H1 (cell line): ENCODE measurements around the gene GPR143. TPM values are rescaled to one million over a fixed set of nuclear protein-coding genes. Genes with fewer than 3 reads are reported as not detected.

Experiments used
- CTCF ChIA-PET: fragments of 300-600 bp; sonication (Branson Sonifier 250); formaldehyde crosslinking; loops from one replicate; lab custom pipeline; 2021; ENCODE audit not compliant: partially characterized antibody; lab: Charles Lee
- POLR2A ChIA-PET: fragments of 300-600 bp; sonication (Branson Sonifier 250); formaldehyde crosslinking; loops from one replicate; lab custom pipeline; 2021; ENCODE audit warnings: inconsistent platforms; ENCODE audit not compliant: partially characterized antibody; lab: Charles Lee
- DNase-seq, 2 experiments: peaks; one replicate each; pipeline versions ENCODE4 v3.0.0 to v3.0.0-alpha.2; 2010 to 2022; ENCODE audit warnings: low spot score in 2 of 2, low read depth in 1 of 2, mixed read lengths in 1 of 2
- FAIRE-seq: peaks from 2 replicates; lab custom pipeline; 2011; peaks lifted over from hg19 to GRCh38; lab: Jason Lieb, UNC
- H2AFZ ChIP-seq: 2 replicates; pipeline ENCODE4 v1.8.1; 2012; ENCODE audit warnings: low read length, inconsistent platforms
- H2AK5ac ChIP-seq: 2 replicates; pipeline ENCODE4 v1.6.1; 2013; ENCODE audit warnings: low read depth, low read length
- H2BK120ac ChIP-seq: replicated peaks from 2 replicates; pipeline ENCODE3; 2013; ENCODE audit warnings: low read depth, low read length, inconsistent platforms
- H2BK12ac ChIP-seq: 2 replicates; pipeline ENCODE4 v1.6.1; 2013; ENCODE audit warnings: low read depth, low read length
- H2BK15ac ChIP-seq: 2 replicates; pipeline ENCODE4 v1.6.1; 2013; ENCODE audit warnings: low read length
- H2BK20ac ChIP-seq: 2 replicates; pipeline ENCODE4 v1.6.1; 2013; ENCODE audit warnings: low read length
- H2BK5ac ChIP-seq: 2 replicates; pipeline ENCODE4 v1.6.1; 2013; ENCODE audit warnings: low read depth, low read length
- H3K14ac ChIP-seq: 2 replicates; pipeline ENCODE4 v1.6.1; 2013; ENCODE audit warnings: inconsistent platforms; ENCODE audit not compliant: insufficient read length
- H3K18ac ChIP-seq: 2 replicates; pipeline ENCODE4 v1.6.1; 2013; ENCODE audit warnings: low read length; ENCODE audit errors: extremely low read depth
- H3K23ac ChIP-seq: 2 replicates; pipeline ENCODE4 v1.6.1; 2013; ENCODE audit warnings: inconsistent platforms; ENCODE audit not compliant: insufficient read length
- H3K23me2 ChIP-seq: 2 replicates; pipeline ENCODE4 v1.6.1; 2013; ENCODE audit warnings: low read depth, low read length
- H3K27ac ChIP-seq: 2 replicates; pipeline ENCODE4 v1.6.1; 2011; ENCODE audit warnings: low read depth, low read length, inconsistent platforms
- H3K27me3 ChIP-seq, 4 experiments: replicated peaks in 1 of 4; 1 replicate in 1 of 4; 2 replicates in 3 of 4; pipeline versions ENCODE4 v1.6.1 to v1.8.1; 2011 to 2013; ENCODE audit warnings: low read length in 3 of 4, mild to moderate bottlenecking in 3 of 4, inconsistent platforms in 2 of 4, mixed read lengths in 2 of 4, moderate library complexity in 1 of 4; ENCODE audit not compliant: control insufficient read depth in 3 of 4, insufficient read depth in 3 of 4; ENCODE audit errors: extremely low read depth in 1 of 4
- H3K36me3 ChIP-seq, 4 experiments: 2 replicates each; pipeline versions ENCODE4 v1.6.1 to v1.8.1; 2011 to 2013; ENCODE audit warnings: mild to moderate bottlenecking in 4 of 4, low read length in 3 of 4, moderate library complexity in 2 of 4, control low read depth in 1 of 4, inconsistent platforms in 1 of 4; ENCODE audit not compliant: insufficient read depth in 4 of 4, control insufficient read depth in 2 of 4
- H3K4ac ChIP-seq: replicated peaks from 2 replicates; pipeline ENCODE3; 2013; ENCODE audit warnings: low read length, low read depth, mixed read lengths, inconsistent platforms; ENCODE audit not compliant: insufficient read length
- H3K4me1 ChIP-seq, 4 experiments: replicated peaks in 1 of 4; 1 replicate in 1 of 4; 2 replicates in 3 of 4; pipeline versions ENCODE4 v1.6.1 to v1.8.1; 2011 to 2013; ENCODE audit warnings: low read length in 3 of 4, inconsistent platforms in 2 of 4, mixed read lengths in 1 of 4; ENCODE audit not compliant: insufficient read depth in 4 of 4, control insufficient read depth in 3 of 4
- H3K4me2 ChIP-seq, 2 experiments: 2 replicates each; pipeline versions ENCODE4 v1.6.1 to v1.8.1; 2011 to 2013; ENCODE audit warnings: low read depth in 2 of 2, low read length in 2 of 2, control low read depth in 1 of 2, inconsistent platforms in 1 of 2, mild to moderate bottlenecking in 1 of 2; ENCODE audit not compliant: insufficient read depth in 1 of 2
- H3K4me3 ChIP-seq, 4 experiments: fragments of 200-600, 300-600 bp in 1 of 4; sonication (generic), shearing (Covaris generic), sonication (Bioruptor Twin) in 1 of 4; 2 replicates each; pipeline versions ENCODE4 v1.5.1 to v1.8.1; 2011 to 2016; ENCODE audit warnings: low read length in 4 of 4, low read depth in 3 of 4, control low read depth in 2 of 4, inconsistent platforms in 2 of 4, mild to moderate bottlenecking in 2 of 4, mixed read lengths in 1 of 4, moderate library complexity in 1 of 4; ENCODE audit not compliant: insufficient read depth in 2 of 4; ENCODE audit errors: extremely low read depth in 1 of 4
- H3K56ac ChIP-seq: replicated peaks from 2 replicates; pipeline ENCODE3; 2013; ENCODE audit warnings: low read depth, mild to moderate bottlenecking, mixed read lengths, low read length, inconsistent platforms; ENCODE audit not compliant: insufficient read length
- H3K79me1 ChIP-seq: 2 replicates; pipeline ENCODE4 v1.6.1; 2013; ENCODE audit warnings: low read depth, low read length, control low read depth
- H3K79me2 ChIP-seq, 2 experiments: 2 replicates each; pipeline versions ENCODE4 v1.6.1 to v1.8.1; 2012 to 2013; ENCODE audit warnings: low read length in 2 of 2, mild to moderate bottlenecking in 2 of 2, inconsistent platforms in 1 of 2; ENCODE audit not compliant: insufficient read depth in 2 of 2, control insufficient read depth in 1 of 2
- H3K9ac ChIP-seq, 4 experiments: replicated peaks in 1 of 4; 1 replicate in 1 of 4; 2 replicates in 3 of 4; pipeline versions ENCODE4 v1.6.1 to v1.8.1; 2011 to 2013; ENCODE audit warnings: low read depth in 3 of 4, low read length in 3 of 4, control low read depth in 2 of 4, mild to moderate bottlenecking in 2 of 4, moderate library complexity in 2 of 4, inconsistent platforms in 1 of 4; ENCODE audit errors: extremely low read depth in 1 of 4
- H3K9me3 ChIP-seq, 2 experiments: 2 replicates each; pipeline versions ENCODE4 v1.6.1 to v1.8.1; 2012 to 2013; ENCODE audit warnings: mild to moderate bottlenecking in 2 of 2, moderate library complexity in 2 of 2, control low read depth in 1 of 2, inconsistent platforms in 1 of 2, low read depth in 1 of 2, low read length in 1 of 2, mixed read lengths in 1 of 2; ENCODE audit not compliant: insufficient read depth in 2 of 2
- H4K20me1 ChIP-seq, 2 experiments: replicated peaks in 1 of 2; 2 replicates each; pipeline versions ENCODE3 to v1.8.1; 2011 to 2013; ENCODE audit warnings: inconsistent platforms in 2 of 2, low read length in 2 of 2, mild to moderate bottlenecking in 1 of 2; ENCODE audit not compliant: insufficient read depth in 2 of 2, control insufficient read depth in 1 of 2
- H4K5ac ChIP-seq: 2 replicates; pipeline ENCODE4 v1.6.1; 2013; ENCODE audit warnings: low read length, low read depth, mixed read lengths, inconsistent platforms; ENCODE audit not compliant: insufficient read length
- H4K8ac ChIP-seq: 2 replicates; pipeline ENCODE4 v1.8.0; 2013; ENCODE audit warnings: mild to moderate bottlenecking, moderate library complexity, low read length, inconsistent platforms; ENCODE audit not compliant: insufficient read depth; ENCODE audit errors: extremely low read depth
- H4K91ac ChIP-seq: replicated peaks from 2 replicates; pipeline ENCODE3; 2013; ENCODE audit warnings: low read length, mixed read lengths, inconsistent platforms; ENCODE audit not compliant: insufficient read length
- ATF2 ChIP-seq: IDR thresholded peaks from 2 replicates; pipeline ENCODE4 v1.6.1; 2012; ENCODE audit warnings: low read length, inconsistent platforms
- ATF3 ChIP-seq: IDR thresholded peaks from 2 replicates; pipeline ENCODE4 v1.6.1; 2011; ENCODE audit warnings: low read depth, mild to moderate bottlenecking, low read length; ENCODE audit not compliant: insufficient read depth
- KDM4A ChIP-seq: IDR thresholded peaks from one replicate; pipeline ENCODE4 v1.7.1; 2012; ENCODE audit warnings: low read depth, mild to moderate bottlenecking, moderate library complexity, low read length, inconsistent platforms; ENCODE audit not compliant: severe bottlenecking
- MAFK ChIP-seq: IDR thresholded peaks from 2 replicates; pipeline ENCODE4 v1.6.1; 2012; ENCODE audit warnings: low read depth, mild to moderate bottlenecking, improper control_type of control experiment, low read length
- NRF1 ChIP-seq: IDR thresholded peaks from 2 replicates; pipeline ENCODE4 v1.6.1; 2011; ENCODE audit warnings: mild to moderate bottlenecking, low read depth, low read length, improper control_type of control experiment
- POLR2A ChIP-seq, 2 experiments: IDR thresholded peaks; 1 replicate in 1 of 2; 2 replicates in 1 of 2; pipeline ENCODE4 v1.6.1; 2011; ENCODE audit warnings: low read depth in 2 of 2, low read length in 2 of 2, mild to moderate bottlenecking in 2 of 2; ENCODE audit errors: control extremely low read depth in 1 of 2
- POU5F1 ChIP-seq: IDR thresholded peaks from 2 replicates; pipeline ENCODE4 v1.6.1; 2011; ENCODE audit warnings: low read depth, mild to moderate bottlenecking, low read length, moderate library complexity
- RAD21 ChIP-seq, 2 experiments: IDR thresholded peaks in 1 of 2; conservative IDR thresholded peaks in 1 of 2; 2 replicates each; pipeline ENCODE4 v1.6.1; 2011; ENCODE audit warnings: low read depth in 2 of 2, low read length in 2 of 2, improper control_type of control experiment in 1 of 2, inconsistent platforms in 1 of 2, mild to moderate bottlenecking in 1 of 2, moderate library complexity in 1 of 2
- SAP30 ChIP-seq: fragments of 300-600 bp; sonication (generic); IDR thresholded peaks from 2 replicates; pipeline ENCODE4 v1.7.1; 2012; ENCODE audit warnings: low read length, moderate library complexity, mild to moderate bottlenecking, inconsistent platforms; ENCODE audit not compliant: insufficient read depth, insufficient replicate concordance
- TAF7 ChIP-seq: optimal IDR thresholded peaks from 2 replicates; pipeline ENCODE3; 2011; ENCODE audit warnings: low read depth, mild to moderate bottlenecking, inconsistent platforms, low read length, moderate library complexity, borderline replicate concordance
- WGBS, 2 experiments: shearing (Covaris generic) in 1 of 2; methylation state at CpG; one replicate each; pipeline versions ENCODE4 v1.1.6 to v1.1.7; 2013 to 2015; ENCODE audit warnings: low lambda C conversion rate in 2 of 2, mixed read lengths in 2 of 2, inconsistent platforms in 1 of 2, low coverage in 1 of 2, missing lambda C conversion rate in 1 of 2; ENCODE audit not compliant: insufficient replicate concordance in 2 of 2, insufficient coverage in 1 of 2, insufficient read length in 1 of 2; ENCODE audit errors: extremely low coverage in 1 of 2, missing lambda C conversion rate in 1 of 2; 5-methylcytosine and 5-hydroxymethylcytosine counted together
- polyA plus RNA-seq, 7 experiments: library from polyadenylated mRNA; depleted of rRNA in 3 of 7; stranded (reverse) in 5 of 7; unstranded in 2 of 7; fragments of >200 nt in 5 of 7; fragments of 200-250 nt in 2 of 7; gene quantifications; 1 replicate in 5 of 7; 2 replicates in 1 of 7; 4 replicates in 1 of 7; pipeline versions ENCODE4 v1.2.1 to v1.2.3, GENCODE V29; 2011 to 2013; ENCODE audit warnings: missing spikeins in 2 of 7, mixed read lengths in 2 of 7
- total RNA-seq: library from RNA; stranded (reverse); fragmentation: NEBNext Ultra II Directional; extraction: Animal tissue kit (Norgen Biotek cat#: 25700); gene quantifications from 2 replicates; pipeline ENCODE4 v1.2.1, GENCODE V29; 2021
- TF ChIP-seq, protein P1 (sequence below): IDR thresholded peaks from 2 replicates; pipeline ENCODE4 v1.6.1; 2012; ENCODE audit warnings: inconsistent platforms

The GPR143 gene
- total and polyA plus RNA-seq, 2 of the 8 experiments (the other 6 are each of a cell fraction or from before 2014, with no cell fraction given), result 18.5 to 30.7 TPM

DNA sequence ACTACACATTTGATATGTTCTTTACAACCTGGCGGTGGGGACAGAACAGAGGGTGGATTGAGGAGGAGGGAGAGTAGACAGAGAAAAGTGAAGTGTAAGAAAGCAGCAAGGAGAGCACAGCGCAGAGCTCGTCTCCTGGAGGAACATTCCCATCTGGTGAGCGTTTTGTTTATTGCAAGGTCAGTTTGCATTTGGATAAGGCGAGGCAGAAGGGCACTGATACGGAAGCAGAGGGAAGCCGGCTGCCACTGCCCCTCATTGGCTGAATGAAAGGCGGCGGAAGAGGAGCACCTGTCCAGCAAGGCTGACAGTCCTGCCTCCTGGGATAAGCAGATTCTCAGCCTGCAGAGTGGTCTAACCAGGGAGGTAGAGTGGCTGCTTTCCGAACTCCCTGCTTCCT, 83.2 kb downstream of the GPR143 start:
- Histone ChIP-seq H3K18ac (no peak overlapping the region), H2AK5ac (no peak overlapping the region), H4K91ac (no peak overlapping the region), H4K8ac (no peak overlapping the region), H3K79me1 (no peaks in the 10 kb centered on the region), H2BK12ac (no peak overlapping the region), H3K4me1 (peaks cover 0 to 3% (median under 1%) of the 10 kb centered on the region in 4 experiments; a peak in 1 of 7 replicates), H3K9ac (no peak overlapping the region), H3K27ac (no peak overlapping the region), H2BK15ac (no peak overlapping the region), H2BK120ac (no peak overlapping the region), H3K36me3 (no peaks in the 10 kb centered on the region), H4K20me1 (no peaks in the 10 kb centered on the region), H4K5ac (no peak overlapping the region), H2BK5ac (no peak overlapping the region), H3K4ac (no peak overlapping the region), H2AFZ (no peak overlapping the region), H2BK20ac (no peak overlapping the region), H3K4me3 (no peak overlapping the region), H3K23ac (no peak overlapping the region), H3K27me3 (no peaks in the 10 kb centered on the region), H3K79me2 (no peaks in the 10 kb centered on the region), H3K9me3 (no peaks in the 10 kb centered on the region), H3K4me2 (no peak overlapping the region), H3K14ac (no peak overlapping the region), H3K23me2 (no peaks in the 10 kb centered on the region), H3K56ac (no peak overlapping the region)
- DNase-seq (peak in 1 of 2 experiments; percentile 43), FAIRE-seq (no peak)
- ChIA-PET CTCF (no interaction called here), POLR2A (no interaction called here)
- WGBS, 2 experiments, result 41% methylated on average over 9 of the region's 10 CpGs; no CpG with 5 or more reads in 1 of the 2 experiments
- TF ChIP-seq POLR2A (IDR thresholded peaks at IDR 0.05; ENCODE audit: control extremely low read depth in 1 of 2, low read depth in 2 of 2, low read length in 2 of 2) (no peak), TAF7 (no peak), NRF1 (no peak), KDM4A (no peak), ATF3 (no peak), MAFK (no peak), ATF2 (no peak), RAD21 (IDR thresholded peaks at IDR 0.05 in 1 of 2, conservative IDR thresholded peaks at IDR 0.05 in 1 of 2; ENCODE audit: low read depth in 2 of 2, low read length in 2 of 2) (peak; percentile 62 to 69), SAP30 (no peak), POU5F1 (no peak)
- TF ChIP-seq, protein P1, sequence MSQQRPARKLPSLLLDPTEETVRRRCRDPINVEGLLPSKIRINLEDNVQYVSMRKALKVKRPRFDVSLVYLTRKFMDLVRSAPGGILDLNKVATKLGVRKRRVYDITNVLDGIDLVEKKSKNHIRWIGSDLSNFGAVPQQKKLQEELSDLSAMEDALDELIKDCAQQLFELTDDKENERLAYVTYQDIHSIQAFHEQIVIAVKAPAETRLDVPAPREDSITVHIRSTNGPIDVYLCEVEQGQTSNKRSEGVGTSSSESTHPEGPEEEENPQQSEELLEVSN, result no peak
